ENCODE results near the gene PLOD1. TPM values are rescaled to one million over a fixed set of nuclear protein-coding genes. Genes with fewer than 3 reads are reported as not detected.

The PLOD1 gene
- total and polyA plus RNA-seq, 10 of the 15 experiments (the other 5 are each of a cell fraction or from before 2014, with no cell fraction given) = 10.6 to 42.6 (median 29.3) TPM

DNA sequence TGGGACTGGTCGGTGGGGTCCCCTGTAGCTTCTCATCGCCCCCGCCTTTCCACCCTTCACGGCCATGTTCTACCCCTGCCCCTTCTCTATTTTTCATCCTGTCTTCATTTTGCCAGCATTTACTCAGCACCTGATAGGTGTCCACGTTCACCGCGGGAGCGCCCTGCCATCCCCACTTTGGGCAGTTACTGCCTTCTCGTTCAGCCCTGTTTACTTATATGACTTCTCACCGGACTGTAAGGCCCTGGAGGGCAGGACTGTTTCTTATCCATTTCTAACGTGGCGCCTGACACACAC, 46.1 kb downstream of the PLOD1 start:
- BruUV-seq (replicated peaks) = TSS peak; percentile 68
- RAD21 ChIA-PET (ENCODE audit: unreplicated experiment) = interaction anchor here (1.0 to 3.0 kb wide), 7 partner anchors 66 to 142 kb away, joined by 3 to 34 read pairs (median 4); no protein-coding TSS in a partner anchor
- DNase-seq (ENCODE audit: low read depth, low spot score) (no peak), FAIRE-seq (no peak), ATAC-seq (peak; percentile 3; the same call in 1 of the 3 replicates)
- intact Hi-C loops (cut with micrococcal nuclease; ENCODE audit: unreplicated experiment) = loop anchor here (1.0 to 10.0 kb wide), 3 partner anchors 46 to 224 kb away; partner anchors contain the start of gene PLOD1
- TF ChIP-seq SMARCA5 (IDR thresholded peaks at IDR 0.05) (0 out of 2 replicates have a peak, but pooled peaks have one; percentile 1), RBBP5 (conservative IDR thresholded peaks at IDR 0.05) (no peak), MTA2 (IDR thresholded peaks at IDR 0.05; ENCODE audit: low read depth) (no peak), BCL11A (IDR thresholded peaks at IDR 0.05; ENCODE audit: low read depth, low read length) (no peak), REST (IDR thresholded peaks at IDR 0.05; ENCODE audit: low read depth, low read length) (no peak), HDAC6 (IDR thresholded peaks at IDR 0.05; ENCODE audit: unreplicated experiment) (no peak), FOS (IDR thresholded peaks at IDR 0.05; ENCODE audit: borderline replicate concordance, extremely low read depth, insufficient read length) (no peak), CREM (IDR thresholded peaks at IDR 0.05; ENCODE audit: low read depth) (no peak), NRF1 (conservative IDR thresholded peaks at IDR 0.05; ENCODE audit: low read depth, low read length) (no peak), GATAD2B (conservative IDR thresholded peaks at IDR 0.05; ENCODE audit: low read depth) (peak; percentile 59; the same call in 1 of the 2 replicates), MYC (IDR thresholded peaks at IDR 0.05; ENCODE audit: insufficient read depth, insufficient read length, insufficient replicate concordance, low read length, severe bottlenecking) (peak; percentile 8), ESRRA (IDR thresholded peaks at IDR 0.05; ENCODE audit: low read length) (no peak), NFXL1 (IDR thresholded peaks at IDR 0.05; ENCODE audit: borderline replicate concordance) (no peak), RB1 (IDR thresholded peaks at IDR 0.05; ENCODE audit: borderline replicate concordance) (no peak), NR2C1 (IDR thresholded peaks at IDR 0.05) (no peak), KAT2A (conservative IDR thresholded peaks at IDR 0.05; ENCODE audit: control insufficient read depth, low read depth, low read length) (no peak), EZH2 (IDR thresholded peaks at IDR 0.05; ENCODE audit: borderline replicate concordance, control insufficient read depth, low read depth, low read length) (no peak), ZNF622 (IDR thresholded peaks at IDR 0.05) (no peak)
- TF ChIP-seq, protein P1, sequence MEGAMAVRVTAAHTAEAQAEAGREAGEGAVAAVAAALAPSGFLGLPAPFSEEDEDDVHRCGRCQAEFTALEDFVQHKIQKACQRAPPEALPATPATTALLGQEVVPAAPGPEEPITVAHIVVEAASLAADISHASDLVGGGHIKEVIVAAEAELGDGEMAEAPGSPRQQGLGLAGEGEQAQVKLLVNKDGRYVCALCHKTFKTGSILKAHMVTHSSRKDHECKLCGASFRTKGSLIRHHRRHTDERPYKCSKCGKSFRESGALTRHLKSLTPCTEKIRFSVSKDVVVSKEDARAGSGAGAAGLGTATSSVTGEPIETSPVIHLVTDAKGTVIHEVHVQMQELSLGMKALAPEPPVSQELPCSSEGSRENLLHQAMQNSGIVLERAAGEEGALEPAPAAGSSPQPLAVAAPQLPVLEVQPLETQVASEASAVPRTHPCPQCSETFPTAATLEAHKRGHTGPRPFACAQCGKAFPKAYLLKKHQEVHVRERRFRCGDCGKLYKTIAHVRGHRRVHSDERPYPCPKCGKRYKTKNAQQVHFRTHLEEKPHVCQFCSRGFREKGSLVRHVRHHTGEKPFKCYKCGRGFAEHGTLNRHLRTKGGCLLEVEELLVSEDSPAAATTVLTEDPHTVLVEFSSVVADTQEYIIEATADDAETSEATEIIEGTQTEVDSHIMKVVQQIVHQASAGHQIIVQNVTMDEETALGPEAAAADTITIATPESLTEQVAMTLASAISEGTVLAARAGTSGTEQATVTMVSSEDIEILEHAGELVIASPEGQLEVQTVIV (IDR thresholded peaks at IDR 0.05; ENCODE audit: borderline replicate concordance, partially characterized antibody) = no peak
- POLR2A ChIA-PET = interaction anchor here (1.2 to 3.4 kb wide), 6 partner anchors 39 to 90 kb away, joined by 3 to 36 read pairs (median 6); partner anchors contain the start of genes MIIP and TNFRSF8
- Histone ChIP-seq H3K4me2 (ENCODE audit: control insufficient read depth, insufficient read depth) (peak overlapping the region; percentile 92), H3K4me3 (peak overlapping the region; percentile 99), H3K4me1 (ENCODE audit: control insufficient read depth, insufficient read depth, low read length) (peaks cover 6% of the 10 kb centered on the region), H3K9ac (ENCODE audit: control insufficient read depth, insufficient read depth, low read length) (peak overlapping the region; percentile 95), H3K27me3 (replicated peaks in 1 of 2; ENCODE audit: control insufficient read depth in 2 of 2, insufficient read depth in 2 of 2, low read length in 1 of 2) (no peaks in the 10 kb centered on the region), H2AFZ (ENCODE audit: control insufficient read depth, low read depth, low read length) (peak overlapping the region; percentile 93), H3K36me3 (ENCODE audit: control insufficient read depth in 2 of 2, insufficient read depth in 2 of 2, low read length in 1 of 2) (peaks cover 2 to 13% of the 10 kb centered on the region in 2 experiments), H3K27ac (ENCODE audit: control insufficient read depth, insufficient read depth) (peak overlapping the region; percentile 83), H4K20me1 (ENCODE audit: control insufficient read depth, insufficient read depth) (no peaks in the 10 kb centered on the region), H3K9me3 (replicated peaks; ENCODE audit: control insufficient read depth, insufficient read depth, low read length) (no peaks in the 10 kb centered on the region), H3K79me2 (ENCODE audit: control insufficient read depth, insufficient read depth, low read length) (peaks cover 24% of the 10 kb centered on the region)
- WGBS (ENCODE audit: insufficient coverage, insufficient replicate concordance, low lambda C conversion rate, missing lambda C conversion rate) = under 1% methylated on average over 12 of the region's 12 CpGs
- CTCF ChIA-PET = interaction anchor here (0.8 to 3.7 kb wide), 10 partner anchors 13 to 173 kb away, joined by 3 to 23 read pairs (median 6); no protein-coding TSS in a partner anchor
- in situ Hi-C loops (cut with MboI) = no loop called here
- SMC1A ChIA-PET (ENCODE audit: uncharacterized antibody, unreplicated experiment) = interaction anchor here (1.2 to 3.0 kb wide), 6 partner anchors 13 to 98 kb away, joined by 3 to 11 read pairs (median 5); no protein-coding TSS in a partner anchor

All from GM12878 (cell line).